Measurements from ENCODE around the gene CDK5RAP2. TPM values are rescaled to one million over a fixed set of nuclear protein-coding genes. Genes with fewer than 3 reads are reported as not detected.
"Not testable (repeated sequence)": the region's sequence is repeated elsewhere in the genome, so short reads cannot be mapped to it uniquely, and the experiment has no call there.

CDK5RAP2 gene
- total RNA-seq, 1 donor from 2014 or later, result 33.6 TPM

DNA sequence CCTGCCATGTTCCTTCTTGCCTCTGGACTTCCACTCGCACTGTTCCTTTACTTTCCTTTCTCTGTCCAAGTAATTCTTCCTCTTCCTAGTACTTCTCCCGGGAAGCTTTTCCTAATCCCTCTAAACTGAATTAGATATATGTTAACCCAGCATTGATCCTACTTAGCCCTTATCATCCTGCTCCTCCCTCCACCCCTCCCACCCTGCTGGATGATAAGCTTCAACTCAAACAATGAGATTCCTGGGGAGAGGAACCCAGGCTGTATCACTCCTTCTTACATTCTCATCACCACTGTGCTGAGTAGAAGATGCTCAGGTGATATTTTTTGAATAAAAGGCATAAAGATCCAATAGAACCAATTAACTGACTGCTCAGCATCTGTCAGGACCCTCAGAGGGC is 45.7 kb downstream of the CDK5RAP2 start:
- Histone ChIP-seq H3K27me3 (no peaks in the 10 kb centered on the region), H3K4me3 (no peak overlapping the region), H3K36me3 (peaks cover 37 to 80% of the 10 kb centered on the region in 2 donors), H3K4me1 (no peaks in the 10 kb centered on the region), H3K9me3 (no peaks in the 10 kb centered on the region), H3K27ac (no peak overlapping the region)
- intact Hi-C loops (cut with DNase I), result no loop called here
- TF ChIP-seq CTCF (IDR thresholded peaks at IDR 0.05), result no peak
- no peak for DNase-seq (ENCODE audit: low spot score in 2 of 2)

DNA sequence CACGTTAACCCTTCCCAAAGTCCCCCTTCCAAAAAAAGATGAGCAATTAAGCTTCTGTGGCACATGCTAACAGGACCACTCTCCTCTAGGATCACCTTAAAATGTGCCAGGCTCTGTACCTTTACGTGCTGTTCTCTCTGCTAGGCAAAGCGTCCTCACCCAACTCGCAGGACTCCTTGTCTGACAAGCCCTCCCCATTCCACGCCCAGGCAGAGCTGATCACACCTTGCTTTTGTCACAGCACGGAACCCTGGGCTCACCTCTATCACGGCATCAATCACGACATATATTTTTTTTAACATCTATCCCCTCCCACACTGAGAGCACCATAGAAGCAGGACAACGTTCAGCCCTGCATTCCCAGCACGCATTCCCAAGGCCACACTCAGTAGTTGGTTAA is 47.1 kb downstream of the CDK5RAP2 start:
- Histone ChIP-seq H3K36me3 (peaks cover 43 to 85% of the 10 kb centered on the region in 2 donors), H3K27ac (no peak overlapping the region), H3K4me3 (no peak overlapping the region), H3K4me1 (no peaks in the 10 kb centered on the region), H3K27me3 (no peaks in the 10 kb centered on the region), H3K9me3 (no peaks in the 10 kb centered on the region)
- no peak for TF ChIP-seq CTCF (IDR thresholded peaks at IDR 0.05)
- no peak for DNase-seq (ENCODE audit: low spot score in 2 of 2)
- intact Hi-C loops (cut with DNase I), result no loop called here

DNA sequence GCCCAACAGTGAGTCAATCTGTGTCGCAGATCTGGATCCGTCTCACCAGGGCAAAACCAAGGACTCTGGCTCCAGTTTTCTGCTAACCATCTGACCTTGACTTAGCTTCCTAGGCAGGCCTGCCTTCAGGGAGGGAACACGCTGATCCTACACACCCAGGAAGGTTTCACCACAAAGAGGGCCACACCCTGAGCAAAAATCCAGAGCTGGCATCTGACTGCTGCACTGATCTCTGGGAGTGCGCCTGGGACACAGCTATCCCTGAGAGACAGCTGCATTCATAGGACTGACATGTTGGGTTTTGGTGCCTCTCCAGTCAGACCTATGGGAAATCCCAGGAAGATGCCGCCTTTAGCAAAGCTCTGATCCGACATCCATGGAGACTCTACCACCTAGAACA is 47.5 kb downstream of the CDK5RAP2 start:
- intact Hi-C loops (cut with DNase I), result no loop called here
- Histone ChIP-seq H3K27me3 (no peaks in the 10 kb centered on the region), H3K9me3 (no peaks in the 10 kb centered on the region), H3K36me3 (peaks cover 44 to 89% of the 10 kb centered on the region in 2 donors), H3K4me3 (no peak overlapping the region), H3K27ac (no peak overlapping the region), H3K4me1 (no peaks in the 10 kb centered on the region)
- no peak for DNase-seq (ENCODE audit: low spot score in 2 of 2)
- TF ChIP-seq CTCF (IDR thresholded peaks at IDR 0.05), result no peak

DNA sequence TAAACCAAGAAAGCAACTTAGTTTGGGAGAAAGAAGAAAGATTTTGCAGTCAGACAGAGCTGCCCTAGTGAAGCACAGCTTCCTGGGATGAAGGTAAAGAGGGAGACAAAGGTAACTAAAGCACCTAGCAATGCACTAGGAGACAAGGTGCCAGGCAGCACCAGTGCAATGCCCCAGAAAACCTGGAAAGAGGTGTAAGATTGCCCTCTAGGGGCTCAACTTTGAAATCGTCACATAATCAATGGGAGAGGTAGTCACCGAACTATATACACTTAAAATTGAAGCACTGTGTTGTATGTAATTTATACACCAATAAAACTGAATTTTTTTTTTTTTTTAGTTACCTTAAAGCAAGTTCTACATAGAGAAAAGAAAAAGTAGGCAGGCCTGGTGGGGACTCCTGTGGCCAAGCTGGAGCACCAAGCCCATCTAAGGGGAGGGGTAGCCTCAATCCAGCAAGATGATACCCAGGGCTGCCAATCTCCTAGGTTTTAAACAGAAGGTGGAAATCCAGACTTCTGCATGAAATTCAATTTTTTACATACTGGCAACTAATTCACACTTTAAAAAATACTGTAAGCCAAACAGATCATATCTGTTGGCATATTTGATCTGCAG is 48.2 kb downstream of the CDK5RAP2 start:
- intact Hi-C loops (cut with DNase I), result no loop called here
- Histone ChIP-seq H3K36me3 (peaks cover 50 to 89% of the 10 kb centered on the region in 2 donors), H3K9me3 (no peaks in the 10 kb centered on the region), H3K27ac (no peak overlapping the region), H3K4me1 (no peaks in the 10 kb centered on the region), H3K27me3 (no peaks in the 10 kb centered on the region), H3K4me3 (no peak overlapping the region)
- DNase-seq (ENCODE audit: low spot score in 2 of 2), result no peak
- no peak for TF ChIP-seq CTCF (IDR thresholded peaks at IDR 0.05)

DNA sequence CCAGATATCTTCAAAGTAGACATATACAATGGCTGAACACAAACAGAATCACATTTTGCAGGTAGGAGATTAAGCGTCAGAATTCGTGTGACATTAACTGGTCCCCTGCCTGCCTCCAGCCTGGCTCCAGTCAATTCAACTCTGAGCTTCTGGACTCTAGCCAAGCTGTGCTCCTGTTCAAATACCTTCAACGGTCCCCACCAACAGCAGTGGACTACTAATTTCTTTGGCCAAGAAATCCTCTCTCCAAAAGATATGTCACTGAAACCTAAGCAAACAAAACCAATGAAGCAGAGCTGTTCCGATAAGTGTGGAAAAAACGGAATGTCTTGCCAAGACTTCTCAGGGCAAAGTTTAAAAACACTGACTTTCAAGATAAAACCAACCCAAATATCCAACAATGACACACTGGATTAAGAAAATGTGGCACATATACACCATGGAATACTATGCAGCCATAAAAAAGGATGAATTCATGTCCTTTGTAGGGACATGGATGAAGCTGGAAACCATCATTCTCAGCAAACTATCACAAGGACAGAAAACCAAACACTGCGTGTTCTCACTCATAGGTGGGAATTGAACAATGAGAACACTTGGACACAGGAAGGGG is 49.6 kb downstream of the CDK5RAP2 start:
- H3K4me1 ChIP-seq; DNase-seq (ENCODE audit: low spot score in 2 of 2); intact Hi-C loops (cut with DNase I); H3K4me3 ChIP-seq; H3K9me3 ChIP-seq; H3K27ac ChIP-seq; H3K27me3 ChIP-seq: not testable (repeated sequence)
- peaks cover 60 to 91% of the 10 kb centered on the region in 2 donors for H3K36me3 ChIP-seq

- no peaks in the 10 kb centered on the region for H3K27me3 ChIP-seq
- H3K4me1 ChIP-seq, result no peaks in the 10 kb centered on the region
- no peak overlapping the region for H3K4me3 ChIP-seq
- TF ChIP-seq CTCF (IDR thresholded peaks at IDR 0.05), result no peak
- no peaks in the 10 kb centered on the region for H3K9me3 ChIP-seq
- intact Hi-C loops (cut with DNase I), result no loop called here
- H3K36me3 ChIP-seq, result peaks cover 64 to 91% of the 10 kb centered on the region in 2 donors
- H3K27ac ChIP-seq, result no peak overlapping the region
- DNase-seq (ENCODE audit: low spot score in 2 of 2), result no peak
Observed at GRCh38 chr9:120528829-120529228, 51.1 kb downstream of the CDK5RAP2 start.

Data from ascending aorta (tissue), 2 donors.